Measurements from ENCODE around the gene RAD23A.
A peak's percentile ranks its signal among the peaks of the same experiment; 100 is the strongest.
"Not testable (repeated sequence)": the region's sequence is repeated elsewhere in the genome, so short reads cannot be mapped to it uniquely, and the experiment has no call there.

Gene RAD23A

GRCh38 chr19:12956446-12957388, 11.1 kb downstream of the RAD23A start, which contains the start of gene GADD45GIP1:
GADD45GIP1 (minus strand) TSS chr19:12957223; CDS start chr19:12957212, 11 bp downstream.
- DNase-seq: peak; percentile 86

GRCh38 chr19:12957389-12957952, 11.8 kb downstream of the RAD23A start:
- DNase-seq: not testable (repeated sequence)

GRCh38 chr19:12959481-12959880, 13.8 kb downstream of the RAD23A start:
- DNase-seq: no peak

- peak; percentile 87 for DNase-seq
Measured at GRCh38 chr19:12965017-12965811, 19.6 kb downstream of the RAD23A start.

- DNase-seq: no peak
Measured at GRCh38 chr19:12965812-12966135, 20.1 kb downstream of the RAD23A start.

- DNase-seq: no peak
Measured at GRCh38 chr19:12967907-12968306, 22.2 kb downstream of the RAD23A start.

- DNase-seq: no peak
Measured at GRCh38 chr19:12969292-12969988, 23.8 kb downstream of the RAD23A start, which contains the start of gene DAND5. DAND5 (plus strand) TSS chr19:12969576; CDS start chr19:12969661, 85 bp downstream.

- no peak for DNase-seq
Measured at GRCh38 chr19:12970070-12970820, 24.6 kb downstream of the RAD23A start.

- DNase-seq: no peak
Measured at GRCh38 chr19:12973236-12973635, 27.6 kb downstream of the RAD23A start.

- DNase-seq: no peak
Measured at GRCh38 chr19:12974301-12975220, 28.9 kb downstream of the RAD23A start.

GRCh38 chr19:12975221-12975741, 29.6 kb downstream of the RAD23A start:
- no peak for DNase-seq

- DNase-seq: not testable (repeated sequence)
Measured at GRCh38 chr19:12976109-12976508, 30.4 kb downstream of the RAD23A start.

- no peak for DNase-seq
Measured at GRCh38 chr19:12979974-12980373, 34.3 kb downstream of the RAD23A start.

- no peak for DNase-seq
Measured at GRCh38 chr19:12982648-12983047, 37.0 kb downstream of the RAD23A start.

- no peak for DNase-seq
Measured at GRCh38 chr19:12983091-12983490, 37.4 kb downstream of the RAD23A start.

GRCh38 chr19:12983542-12984142, 38.0 kb downstream of the RAD23A start:
- peak; percentile 78 for DNase-seq

GRCh38 chr19:12984143-12984627, 38.5 kb downstream of the RAD23A start:
- DNase-seq: no peak

GRCh38 chr19:12984683-12985048, 39.0 kb downstream of the RAD23A start:
- DNase-seq: no peak

GRCh38 chr19:12985049-12985776, 39.6 kb downstream of the RAD23A start:
- no peak for DNase-seq
